Measurements from ENCODE around the gene ZNF738. TPM values are rescaled to one million over a fixed set of nuclear protein-coding genes. Genes with fewer than 3 reads are reported as not detected.

Gene ZNF738
- polyA plus RNA-seq (2012; ENCODE audit: insufficient read length, low read depth): 1.0 TPM

GRCh38 chr19:21358768-21359451 is at the start of gene ZNF738:
Gene ZNF738, plus strand, starts transcription at chr19:21359000. Its CDS starts 141 bp downstream, at chr19:21359141.
- TF ChIP-seq FOXP2 (optimal IDR thresholded peaks at IDR 0.05; ENCODE audit: borderline replicate concordance, extremely low read depth, extremely low read length, insufficient read depth) (no peak), POLR2AphosphoS5 (IDR thresholded peaks at IDR 0.05; ENCODE audit: low read depth, low read length) (peak; percentile 90), TAF1 (IDR thresholded peaks at IDR 0.05; ENCODE audit: borderline replicate concordance, insufficient read depth, low read length) (peak; percentile 84; the same call in 1 of the 2 replicates), SIN3A (IDR thresholded peaks at IDR 0.05; ENCODE audit: borderline replicate concordance, insufficient read depth, low read length) (peak; percentile 65; the same call in 1 of the 2 replicates)
- TF ChIP-seq, protein P1, sequence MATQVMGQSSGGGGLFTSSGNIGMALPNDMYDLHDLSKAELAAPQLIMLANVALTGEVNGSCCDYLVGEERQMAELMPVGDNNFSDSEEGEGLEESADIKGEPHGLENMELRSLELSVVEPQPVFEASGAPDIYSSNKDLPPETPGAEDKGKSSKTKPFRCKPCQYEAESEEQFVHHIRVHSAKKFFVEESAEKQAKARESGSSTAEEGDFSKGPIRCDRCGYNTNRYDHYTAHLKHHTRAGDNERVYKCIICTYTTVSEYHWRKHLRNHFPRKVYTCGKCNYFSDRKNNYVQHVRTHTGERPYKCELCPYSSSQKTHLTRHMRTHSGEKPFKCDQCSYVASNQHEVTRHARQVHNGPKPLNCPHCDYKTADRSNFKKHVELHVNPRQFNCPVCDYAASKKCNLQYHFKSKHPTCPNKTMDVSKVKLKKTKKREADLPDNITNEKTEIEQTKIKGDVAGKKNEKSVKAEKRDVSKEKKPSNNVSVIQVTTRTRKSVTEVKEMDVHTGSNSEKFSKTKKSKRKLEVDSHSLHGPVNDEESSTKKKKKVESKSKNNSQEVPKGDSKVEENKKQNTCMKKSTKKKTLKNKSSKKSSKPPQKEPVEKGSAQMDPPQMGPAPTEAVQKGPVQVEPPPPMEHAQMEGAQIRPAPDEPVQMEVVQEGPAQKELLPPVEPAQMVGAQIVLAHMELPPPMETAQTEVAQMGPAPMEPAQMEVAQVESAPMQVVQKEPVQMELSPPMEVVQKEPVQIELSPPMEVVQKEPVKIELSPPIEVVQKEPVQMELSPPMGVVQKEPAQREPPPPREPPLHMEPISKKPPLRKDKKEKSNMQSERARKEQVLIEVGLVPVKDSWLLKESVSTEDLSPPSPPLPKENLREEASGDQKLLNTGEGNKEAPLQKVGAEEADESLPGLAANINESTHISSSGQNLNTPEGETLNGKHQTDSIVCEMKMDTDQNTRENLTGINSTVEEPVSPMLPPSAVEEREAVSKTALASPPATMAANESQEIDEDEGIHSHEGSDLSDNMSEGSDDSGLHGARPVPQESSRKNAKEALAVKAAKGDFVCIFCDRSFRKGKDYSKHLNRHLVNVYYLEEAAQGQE (IDR thresholded peaks at IDR 0.05; ENCODE audit: insufficient read depth in 1 of 2, low read depth in 2 of 2, low read length in 2 of 2): peak in 1 of 2 experiments; percentile 64; a peak in 2 of 4 replicates

GRCh38 chr19:21314676-21315075 is 44.1 kb upstream of the ZNF738 start:
- TF ChIP-seq, protein P1 (IDR thresholded peaks at IDR 0.05; ENCODE audit: insufficient read depth in 1 of 2, low read depth in 2 of 2, low read length in 2 of 2): no peak
- TF ChIP-seq TAF1 (IDR thresholded peaks at IDR 0.05; ENCODE audit: borderline replicate concordance, insufficient read depth, low read length): no peak
- TF ChIP-seq POLR2AphosphoS5 (IDR thresholded peaks at IDR 0.05; ENCODE audit: low read depth, low read length): no peak
- no peak for TF ChIP-seq FOXP2 (optimal IDR thresholded peaks at IDR 0.05; ENCODE audit: borderline replicate concordance, extremely low read depth, extremely low read length, insufficient read depth)
- no peak for TF ChIP-seq SIN3A (IDR thresholded peaks at IDR 0.05; ENCODE audit: borderline replicate concordance, insufficient read depth, low read length)

GRCh38 chr19:21317821-21318220 is 41.0 kb upstream of the ZNF738 start:
- no peak for TF ChIP-seq TAF1 (IDR thresholded peaks at IDR 0.05; ENCODE audit: borderline replicate concordance, insufficient read depth, low read length)
- TF ChIP-seq, protein P1 (IDR thresholded peaks at IDR 0.05; ENCODE audit: insufficient read depth in 1 of 2, low read depth in 2 of 2, low read length in 2 of 2): no peak
- TF ChIP-seq FOXP2 (optimal IDR thresholded peaks at IDR 0.05; ENCODE audit: borderline replicate concordance, extremely low read depth, extremely low read length, insufficient read depth): no peak
- TF ChIP-seq POLR2AphosphoS5 (IDR thresholded peaks at IDR 0.05; ENCODE audit: low read depth, low read length): no peak
- TF ChIP-seq SIN3A (IDR thresholded peaks at IDR 0.05; ENCODE audit: borderline replicate concordance, insufficient read depth, low read length): no peak

- TF ChIP-seq SIN3A (IDR thresholded peaks at IDR 0.05; ENCODE audit: borderline replicate concordance, insufficient read depth, low read length): no peak
- no peak for TF ChIP-seq TAF1 (IDR thresholded peaks at IDR 0.05; ENCODE audit: borderline replicate concordance, insufficient read depth, low read length)
- no peak for TF ChIP-seq FOXP2 (optimal IDR thresholded peaks at IDR 0.05; ENCODE audit: borderline replicate concordance, extremely low read depth, extremely low read length, insufficient read depth)
- TF ChIP-seq POLR2AphosphoS5 (IDR thresholded peaks at IDR 0.05; ENCODE audit: low read depth, low read length): no peak
- TF ChIP-seq, protein P1 (IDR thresholded peaks at IDR 0.05; ENCODE audit: insufficient read depth in 1 of 2, low read depth in 2 of 2, low read length in 2 of 2): no peak
Observed at GRCh38 chr19:21321134-21321533, 37.7 kb upstream of the ZNF738 start.
